ENCODE measurements around the gene FAM234B. TPM values are rescaled to one million over a fixed set of nuclear protein-coding genes. Genes with fewer than 3 reads are reported as not detected.

The FAM234B gene
- total RNA-seq (ENCODE audit: low replicate concordance), result 4.7 and 9.0 TPM in 2 replicates

GRCh38 chr12:13044002-13044905, at the start of gene FAM234B:
Gene FAM234B, plus strand, starts transcription at chr12:13044381. Its CDS starts 23 bp downstream, at chr12:13044404.

GRCh38 chr12:12999959-13000615, 44.1 kb upstream of the FAM234B start, which contains the start of gene HEBP1:
Gene HEBP1, minus strand, starts transcription at chr12:13000265. Its CDS starts 151 bp downstream, at chr12:13000114.

GRCh38 chr12:13103391-13104033, 59.3 kb downstream of the FAM234B start, which contains the start of gene GSG1:
Gene GSG1, minus strand, starts transcription at chr12:13103667. Its CDS starts 155 bp downstream, at chr12:13103512.

Other genes starting within 250 kb of the FAM234B start
- gene DDX47, start 231.0 kb upstream of the FAM234B start, total RNA-seq (ENCODE audit: low replicate concordance), result 38.3 and 55.2 TPM in 2 replicates
- gene GPRC5A, start 152.8 kb upstream of the FAM234B start, total RNA-seq (ENCODE audit: low replicate concordance), result 0.82 and 11.6 TPM in 2 replicates
- 0.12 TPM in 1 of 2 replicates, not detected in the other for gene GPRC5D, start 92.2 kb upstream of the FAM234B start, total RNA-seq (ENCODE audit: low replicate concordance)
- gene HEBP1, start 44.1 kb upstream of the FAM234B start, total RNA-seq (ENCODE audit: low replicate concordance), result 11.1 and 12.9 TPM in 2 replicates
- gene GSG1, start 59.3 kb downstream of the FAM234B start, total RNA-seq (ENCODE audit: low replicate concordance), result 0.23 and 1.2 TPM in 2 replicates
- 45.9 and 201 TPM in 2 replicates for gene EMP1, start 152.3 kb downstream of the FAM234B start, total RNA-seq (ENCODE audit: low replicate concordance)